T-cell (primary cell): Measurements from ENCODE around the gene C2orf69. TPM values are rescaled to one million over a fixed set of nuclear protein-coding genes. Genes with fewer than 3 reads are reported as not detected.

Experiments used
- ATAC-seq, 4 experiments: fragments of 200-7000 bp in 3 of 4; fragments of 150-1000 bp in 1 of 4; cut with Tn5 transposase; replicated peaks in 1 of 4; 1 replicate in 3 of 4; 2 replicates in 1 of 4; pipeline ENCODE4 v1.10.0; 2021; ENCODE audit warnings: moderate library complexity in 3 of 4, mild to moderate bottlenecking in 2 of 4, moderate number of reproducible peaks in 1 of 4
- CTCF ChIA-PET, 2 donors: fragments of 300-600 bp; sonication (Branson Sonifier 250); formaldehyde crosslinking; loops; one replicate each; lab custom pipeline; 2022; ENCODE audit warnings: antibody characterized with exemption in 2 of 2; lab: Charles Lee
- POLR2A ChIA-PET, 2 donors: fragments of 300-600 bp; sonication (Branson Sonifier 250); formaldehyde crosslinking; loops; one replicate each; lab custom pipeline; 2022; ENCODE audit warnings: antibody characterized with exemption in 2 of 2; lab: Charles Lee
- DNase-seq, 35 experiments: peaks; one replicate each; pipeline versions ENCODE4 v3.0.0 to v3.0.0-alpha.2; 2013 to 2023
- H3K27ac ChIP-seq: one replicate; pipeline ENCODE4 v1.5.1; 2013; ENCODE audit warnings: low read length
- H3K27me3 ChIP-seq, 2 experiments: replicated peaks in 1 of 2; 1 replicate in 1 of 2; 2 replicates in 1 of 2; pipeline versions ENCODE4 v1.6.1 to v1.7.0; 2013; ENCODE audit warnings: low read length in 1 of 2, mixed read lengths in 1 of 2; ENCODE audit not compliant: control insufficient read depth in 2 of 2, insufficient read depth in 2 of 2; ENCODE audit errors: extremely low read depth in 1 of 2
- H3K36me3 ChIP-seq, 2 donors: 1 replicate in 1 of 2; 2 replicates in 1 of 2; pipeline versions ENCODE4 v1.6.1 to v1.7.0; 2013; ENCODE audit warnings: low read length in 1 of 2; ENCODE audit not compliant: control insufficient read depth in 2 of 2, insufficient read depth in 1 of 2; ENCODE audit errors: extremely low read depth in 1 of 2
- H3K4me1 ChIP-seq, 2 experiments: 1 replicate in 1 of 2; 2 replicates in 1 of 2; pipeline versions ENCODE4 v1.6.1 to v1.7.0; 2013; ENCODE audit warnings: low read length in 2 of 2, mixed read lengths in 1 of 2; ENCODE audit not compliant: insufficient read depth in 2 of 2, control insufficient read depth in 1 of 2; ENCODE audit errors: extremely low read depth in 1 of 2
- H3K4me3 ChIP-seq, 2 donors: 1 replicate in 1 of 2; 2 replicates in 1 of 2; pipeline versions ENCODE4 v1.5.1 to v1.7.0; 2013; ENCODE audit warnings: mild to moderate bottlenecking in 2 of 2, low read length in 1 of 2, moderate library complexity in 1 of 2; ENCODE audit not compliant: control insufficient read depth in 1 of 2; ENCODE audit errors: extremely low read depth in 1 of 2
- H3K9me3 ChIP-seq: 2 replicates; pipeline ENCODE4 v1.7.0; 2013
- H3K27ac Mint-ChIP-seq, 2 donors: one replicate each; pipeline ENCODE4 v1.8.0; 2020 to 2021; ENCODE audit warnings: mild to moderate bottlenecking in 2 of 2, mixed read lengths in 2 of 2
- H3K27me3 Mint-ChIP-seq, 2 donors: one replicate each; pipeline ENCODE4 v1.8.0; 2021 to 2022; ENCODE audit warnings: mixed read lengths in 2 of 2
- H3K36me3 Mint-ChIP-seq: one replicate; pipeline ENCODE4 v1.8.0; 2021; ENCODE audit warnings: mixed read lengths
- H3K4me1 Mint-ChIP-seq, 3 donors: one replicate each; pipeline ENCODE4 v1.8.0; 2020 to 2022; ENCODE audit warnings: mixed read lengths in 3 of 3, mild to moderate bottlenecking in 1 of 3
- H3K4me3 Mint-ChIP-seq, 3 donors: one replicate each; pipeline ENCODE4 v1.8.0; 2020 to 2022; ENCODE audit warnings: mild to moderate bottlenecking in 3 of 3, mixed read lengths in 3 of 3, moderate library complexity in 3 of 3
- H3K9me3 Mint-ChIP-seq, 3 donors: one replicate each; pipeline ENCODE4 v1.8.0; 2020 to 2022; ENCODE audit warnings: mixed read lengths in 3 of 3
- WGBS: methylation state at CpG from one replicate; pipeline ENCODE4 v1.1.5; 2013; ENCODE audit warnings: missing lambda C conversion rate; ENCODE audit not compliant: insufficient coverage; 5-methylcytosine and 5-hydroxymethylcytosine counted together
- total RNA-seq, 35 experiments: library from RNA in 6 of 35; stranded (reverse) in 6 of 35; fragments of 120-200 nt in 1 of 35; gene quantifications; one replicate each; pipeline versions ENCODE4 v1.2.1 to v1.2.4 and lab custom pipeline; 2013 to 2026

Gene C2orf69
- total RNA-seq, 5 donors from 2014 or later (not counting 1 experiment from before 2014, with no cell fraction given): 12.3 to 12.9 (median 12.6) TPM

DNA sequence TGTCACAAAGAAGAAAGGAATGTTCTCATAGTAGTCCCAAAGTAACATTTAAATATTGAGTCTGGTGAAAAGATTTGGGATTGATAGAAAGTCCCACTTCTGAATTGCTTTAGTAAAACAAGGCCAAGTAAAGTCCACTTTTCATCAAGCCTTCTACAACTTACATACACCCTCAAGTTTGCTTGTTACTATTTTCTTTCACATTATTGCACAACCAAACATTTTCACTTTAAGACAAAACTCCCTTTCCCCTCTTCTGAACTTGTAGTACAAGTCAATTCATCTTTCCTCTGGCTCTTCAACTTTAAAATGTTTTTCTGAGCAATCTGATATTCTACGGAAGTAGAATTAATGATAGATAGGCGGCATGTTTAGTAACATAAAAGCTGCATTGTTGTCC lies 55.3 kb downstream of the C2orf69 start:
- H3K4me1 Mint-ChIP-seq: no peaks in the 10 kb centered on the region
- no CpG with 5 or more reads among the region's 2 CpGs for WGBS
- no peaks in the 10 kb centered on the region for H3K9me3 ChIP-seq
- H3K27ac Mint-ChIP-seq: no peak overlapping the region
- no peaks in the 10 kb centered on the region for H3K27me3 ChIP-seq
- peaks cover 2 to 48% of the 10 kb centered on the region in 2 donors for H3K36me3 ChIP-seq
- ATAC-seq (no peak), DNase-seq (no peak)
- POLR2A ChIA-PET: no interaction called here
- H3K9me3 Mint-ChIP-seq: no peaks in the 10 kb centered on the region
- H3K36me3 Mint-ChIP-seq: peaks cover 44% of the 10 kb centered on the region
- no peak overlapping the region for H3K4me3 Mint-ChIP-seq
- H3K4me3 ChIP-seq: no peak overlapping the region
- H3K27ac ChIP-seq: no peak overlapping the region
- no peaks in the 10 kb centered on the region for H3K27me3 Mint-ChIP-seq
- CTCF ChIA-PET: interaction anchor here in 1 of 2 donors (0.7 kb wide), 1 partner anchor 66 kb away, joined by 3 read pairs; no protein-coding TSS in a partner anchor
- H3K4me1 ChIP-seq: no peaks in the 10 kb centered on the region

DNA sequence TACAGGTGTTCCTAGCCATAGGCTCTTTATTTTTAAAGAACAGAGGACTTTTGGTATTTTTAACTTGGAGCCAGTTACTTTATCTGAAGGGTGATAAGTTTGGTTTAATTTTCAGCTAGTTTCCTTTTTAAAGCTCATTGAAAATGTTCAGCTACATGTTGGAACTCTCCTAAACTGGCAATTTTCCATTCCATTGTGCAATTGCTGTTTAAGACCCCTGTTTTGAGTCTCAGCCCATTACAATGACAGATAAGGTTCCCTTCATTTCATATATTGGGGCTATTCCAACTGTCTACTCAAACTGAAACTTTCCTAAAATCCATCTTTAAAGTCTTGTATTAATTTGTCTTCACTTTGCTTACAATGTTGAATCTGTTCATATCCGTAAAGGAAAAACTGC lies 55.9 kb downstream of the C2orf69 start:
- ChIA-PET POLR2A (no interaction called here), CTCF (no interaction called here)
- Histone ChIP-seq H3K4me3 (no peak overlapping the region), H3K9me3 (no peaks in the 10 kb centered on the region), H3K4me1 (no peaks in the 10 kb centered on the region), H3K36me3 (peaks cover 2 to 42% of the 10 kb centered on the region in 2 donors), H3K27me3 (no peaks in the 10 kb centered on the region), H3K27ac (no peak overlapping the region)
- no peak overlapping the region for H3K4me3 Mint-ChIP-seq
- no peak for DNase-seq
- H3K4me1 Mint-ChIP-seq: no peaks in the 10 kb centered on the region
- no peak for ATAC-seq
- H3K27ac Mint-ChIP-seq: peak overlapping the region in 1 of 2 donors; percentile 2
- peaks cover 39% of the 10 kb centered on the region for H3K36me3 Mint-ChIP-seq
- H3K27me3 Mint-ChIP-seq: no peaks in the 10 kb centered on the region
- H3K9me3 Mint-ChIP-seq: no peaks in the 10 kb centered on the region
- no CpG with 5 or more reads among the region's 1 CpG for WGBS

DNA sequence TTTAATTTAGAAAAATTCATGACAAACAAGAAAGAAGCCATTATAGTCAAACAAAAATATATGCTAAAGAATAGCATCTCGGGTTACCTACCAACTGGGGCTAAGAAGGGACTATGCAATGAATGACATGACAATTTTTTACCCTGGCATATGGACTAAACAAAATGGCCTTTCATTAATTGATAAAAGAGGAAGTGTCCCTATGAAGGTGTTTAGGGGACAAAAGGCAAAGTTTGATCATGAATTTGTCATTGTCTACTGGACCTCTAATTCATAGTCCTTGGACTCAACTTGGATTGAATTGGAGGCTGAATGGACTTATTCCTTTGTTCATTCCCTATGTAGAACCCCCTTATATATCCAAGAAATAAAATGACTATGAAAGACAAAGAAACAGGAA lies 57.0 kb downstream of the C2orf69 start:
- no peak overlapping the region for H3K27ac Mint-ChIP-seq
- Histone ChIP-seq H3K27ac (no peak overlapping the region), H3K27me3 (no peaks in the 10 kb centered on the region), H3K9me3 (no peaks in the 10 kb centered on the region), H3K36me3 (peaks cover 2 to 35% of the 10 kb centered on the region in 2 donors), H3K4me3 (no peak overlapping the region), H3K4me1 (no peaks in the 10 kb centered on the region)
- H3K4me3 Mint-ChIP-seq: no peak overlapping the region
- no peaks in the 10 kb centered on the region for H3K27me3 Mint-ChIP-seq
- DNase-seq: no peak
- ATAC-seq: no peak
- peaks cover 37% of the 10 kb centered on the region for H3K36me3 Mint-ChIP-seq
- ChIA-PET CTCF (no interaction called here), POLR2A (no interaction called here)
- H3K9me3 Mint-ChIP-seq: no peaks in the 10 kb centered on the region
- no CpG with 5 or more reads among the region's 1 CpG for WGBS
- no peaks in the 10 kb centered on the region for H3K4me1 Mint-ChIP-seq

DNA sequence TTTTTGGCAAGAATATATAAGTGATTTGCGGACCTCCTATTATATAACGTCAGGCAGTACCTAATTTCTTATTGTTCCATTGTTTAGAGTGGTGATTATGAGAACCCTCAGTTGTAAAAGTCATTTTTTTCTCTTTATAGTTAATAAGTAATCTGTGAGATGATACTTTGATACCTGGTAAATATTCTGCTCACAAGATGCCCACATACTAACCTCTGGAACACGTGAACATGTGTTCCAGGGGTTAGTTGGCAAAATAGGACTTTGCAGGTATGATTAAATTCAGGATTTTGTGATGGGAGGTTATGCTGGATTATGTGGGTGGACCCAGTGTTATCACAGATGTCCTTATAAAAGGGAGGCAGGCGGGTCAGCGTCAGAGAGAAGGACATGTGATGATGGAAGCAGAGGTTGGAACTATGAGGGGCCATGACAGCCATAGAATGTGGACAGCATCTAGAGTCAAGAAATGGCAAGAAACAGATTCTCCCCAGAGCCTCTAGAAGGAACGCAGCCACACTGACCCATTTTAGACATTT lies 61.1 kb downstream of the C2orf69 start:
- Mint-ChIP-seq H3K4me3 (no peak overlapping the region), H3K4me1 (no peaks in the 10 kb centered on the region), H3K36me3 (peaks cover 23% of the 10 kb centered on the region), H3K27me3 (no peaks in the 10 kb centered on the region), H3K9me3 (peaks cover 0 to 5% (median 0%) of the 10 kb centered on the region in 3 donors), H3K27ac (no peak overlapping the region)
- H3K4me1 ChIP-seq: no peaks in the 10 kb centered on the region
- ATAC-seq (no peak), DNase-seq (no peak)
- H3K36me3 ChIP-seq: peaks cover 0 to 7% of the 10 kb centered on the region in 2 donors
- CTCF ChIA-PET: interaction anchor here in 1 of 2 donors (1.4 kb wide), 1 partner anchor 14 kb away, joined by 4 read pairs; no protein-coding TSS in a partner anchor
- H3K9me3 ChIP-seq: no peaks in the 10 kb centered on the region
- 100% methylated on average over 1 of the region's 6 CpGs for WGBS
- H3K27ac ChIP-seq: no peak overlapping the region
- no peak overlapping the region for H3K4me3 ChIP-seq
- POLR2A ChIA-PET: no interaction called here
- no peaks in the 10 kb centered on the region for H3K27me3 ChIP-seq

DNA sequence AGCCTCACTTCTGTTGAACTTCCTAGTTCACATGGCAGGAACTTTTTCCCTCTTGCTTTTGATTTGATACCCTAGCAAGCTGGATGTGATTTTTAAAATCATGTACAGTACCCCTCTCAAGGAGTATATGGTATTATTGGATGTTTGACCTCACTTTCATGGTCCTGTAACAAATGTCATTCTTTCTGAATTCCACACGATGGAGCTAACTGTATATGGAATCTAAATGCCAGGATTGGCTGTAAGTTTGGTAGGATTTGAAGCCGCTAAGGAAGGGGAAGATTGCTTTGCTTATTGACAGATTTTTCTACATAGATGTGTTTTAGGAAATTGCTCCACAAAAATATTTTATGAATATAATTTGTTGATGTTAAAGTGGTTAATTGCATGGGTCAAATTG lies 62.6 kb downstream of the C2orf69 start:
- ATAC-seq (no peak), DNase-seq (no peak)
- ChIA-PET CTCF (interaction anchor here (0.7 to 1.8 kb wide), 10 partner anchors 12 to 512 kb away, joined by 3 to 7 read pairs (median 4); no protein-coding TSS in a partner anchor), POLR2A (interaction anchor here in 1 of 2 donors (0.6 kb wide), 1 partner anchor 163 kb away, joined by 4 read pairs; no protein-coding TSS in a partner anchor)
- Histone ChIP-seq H3K36me3 (peaks cover 0 to 4% of the 10 kb centered on the region in 2 donors), H3K27me3 (no peaks in the 10 kb centered on the region), H3K9me3 (no peaks in the 10 kb centered on the region), H3K4me1 (no peaks in the 10 kb centered on the region), H3K4me3 (no peak overlapping the region), H3K27ac (no peak overlapping the region)
- peaks cover 0 to 5% (median 0%) of the 10 kb centered on the region in 3 donors for H3K9me3 Mint-ChIP-seq
- no peak overlapping the region for H3K4me3 Mint-ChIP-seq
- no peak overlapping the region for H3K27ac Mint-ChIP-seq
- H3K36me3 Mint-ChIP-seq: peaks cover 16% of the 10 kb centered on the region
- no CpG with 5 or more reads among the region's 2 CpGs for WGBS
- H3K27me3 Mint-ChIP-seq: no peaks in the 10 kb centered on the region
- peaks cover 0 to 3% (median 1%) of the 10 kb centered on the region in 3 donors for H3K4me1 Mint-ChIP-seq

DNA sequence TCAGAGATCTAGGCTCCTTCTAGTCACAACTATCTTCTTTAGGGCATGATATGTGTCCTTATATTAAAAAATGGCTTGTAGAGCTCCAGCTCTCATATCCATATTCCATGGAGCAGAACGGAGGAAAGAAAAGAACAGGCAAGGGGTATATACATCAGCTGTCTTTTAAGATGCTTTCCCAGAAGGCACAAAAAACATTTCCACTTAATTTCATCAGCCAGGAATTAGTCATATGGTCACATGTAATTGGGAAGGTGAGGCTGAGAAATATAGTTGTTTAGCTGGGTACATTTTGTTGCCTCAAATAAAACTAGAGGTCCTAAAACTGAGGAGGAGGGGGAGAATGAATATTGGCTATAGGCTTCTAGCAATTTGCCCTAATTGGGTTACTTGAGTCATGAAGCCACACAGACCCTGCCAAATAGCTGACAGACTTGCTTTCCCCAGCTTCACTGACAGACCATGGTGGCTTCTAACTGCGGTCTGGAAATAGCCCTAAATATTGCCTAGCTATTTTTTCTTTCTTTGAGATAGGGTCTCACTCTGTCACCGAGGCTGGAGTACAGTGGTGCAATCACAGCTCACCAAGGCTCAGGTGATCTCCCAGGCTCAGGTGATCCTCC lies 64.3 kb downstream of the C2orf69 start:
- Mint-ChIP-seq H3K36me3 (peaks cover 16% of the 10 kb centered on the region), H3K4me3 (no peak overlapping the region), H3K27me3 (no peaks in the 10 kb centered on the region), H3K9me3 (peaks cover 0 to 5% (median 0%) of the 10 kb centered on the region in 3 donors), H3K4me1 (peaks cover 0 to 5% (median 4%) of the 10 kb centered on the region in 3 donors), H3K27ac (no peak overlapping the region)
- ChIA-PET POLR2A (no interaction called here), CTCF (interaction anchor here (1.0 kb wide), 2 partner anchors 501 to 506 kb away, joined by 3 to 4 read pairs; no protein-coding TSS in a partner anchor)
- Histone ChIP-seq H3K36me3 (no peaks in the 10 kb centered on the region), H3K9me3 (no peaks in the 10 kb centered on the region), H3K27ac (no peak overlapping the region), H3K27me3 (peaks cover 0 to 5% of the 10 kb centered on the region in 2 experiments), H3K4me1 (peaks cover 0 to 4% of the 10 kb centered on the region in 2 experiments), H3K4me3 (no peak overlapping the region)
- DNase-seq (no peak), ATAC-seq (no peak)
- 100% methylated on average over 1 of the region's 3 CpGs for WGBS
